Stimulated activated CD4-positive, alpha-beta T cell treated with anti-CD3 and anti-CD28 coated beads, Interleukin-4, amount 100 ng/mL, for 24 hours (primary cell): Measurements from ENCODE around the gene PLEKHA7.

Source experiments
- DNase-seq: peaks from one replicate; pipeline ENCODE4 v3.0.0-alpha.2; 2020

The PLEKHA7 gene

GRCh38 chr11:16784097-16784496, 230.1 kb downstream of the PLEKHA7 start:
- no peak for DNase-seq

- DNase-seq = no peak
These were observed 230.9 kb downstream of the PLEKHA7 start for GRCh38 chr11:16783321-16783801.

- no peak for DNase-seq
These were observed 232.0 kb downstream of the PLEKHA7 start for GRCh38 chr11:16781936-16782919.

DNA sequence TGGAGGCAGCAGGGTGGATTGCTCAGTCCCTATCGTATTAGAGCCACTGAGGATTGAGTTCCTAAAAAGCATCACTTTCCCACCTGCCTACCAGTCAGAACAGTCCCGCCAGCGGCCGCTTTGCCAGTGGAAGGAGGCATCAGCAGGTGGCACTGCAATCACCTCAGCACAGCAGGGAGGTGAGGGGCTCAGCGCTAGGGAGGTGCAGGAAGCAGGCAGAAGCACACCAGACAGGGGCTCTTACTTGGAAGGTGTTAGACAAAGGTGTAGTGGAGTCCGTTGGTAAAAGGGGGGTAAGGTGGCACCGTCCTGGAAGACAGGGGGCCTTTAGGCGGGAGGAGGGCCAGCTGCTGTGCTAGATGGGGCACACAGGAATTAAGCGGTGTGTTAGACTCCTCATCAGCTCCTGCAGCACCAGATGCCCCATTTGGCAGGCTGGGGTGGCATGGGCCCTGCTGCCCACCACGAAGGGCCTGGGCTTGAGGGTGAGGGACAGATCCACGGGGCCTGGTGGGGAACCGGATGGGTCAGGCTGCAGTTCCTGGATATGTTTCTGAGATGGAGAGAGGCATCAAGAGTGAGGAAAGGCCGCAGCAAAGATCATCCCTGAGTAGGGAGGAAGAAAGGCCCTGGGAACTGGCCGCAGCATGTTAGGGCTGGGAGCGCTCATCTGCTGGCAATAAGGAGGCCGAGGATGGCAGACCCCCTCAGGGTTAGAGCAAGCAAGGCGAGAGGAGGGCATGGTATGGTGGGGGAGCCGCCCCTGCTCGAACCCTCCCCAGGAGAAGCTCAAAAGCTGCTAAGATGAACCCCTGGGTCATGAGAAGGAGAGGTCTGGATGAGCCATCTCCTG, 233.3 kb downstream of the PLEKHA7 start:
- no peak for DNase-seq

GRCh38 chr11:16780146-16780545, 234.1 kb downstream of the PLEKHA7 start:
- DNase-seq = no peak

GRCh38 chr11:16779436-16779835, 234.8 kb downstream of the PLEKHA7 start:
- no peak for DNase-seq

DNA sequence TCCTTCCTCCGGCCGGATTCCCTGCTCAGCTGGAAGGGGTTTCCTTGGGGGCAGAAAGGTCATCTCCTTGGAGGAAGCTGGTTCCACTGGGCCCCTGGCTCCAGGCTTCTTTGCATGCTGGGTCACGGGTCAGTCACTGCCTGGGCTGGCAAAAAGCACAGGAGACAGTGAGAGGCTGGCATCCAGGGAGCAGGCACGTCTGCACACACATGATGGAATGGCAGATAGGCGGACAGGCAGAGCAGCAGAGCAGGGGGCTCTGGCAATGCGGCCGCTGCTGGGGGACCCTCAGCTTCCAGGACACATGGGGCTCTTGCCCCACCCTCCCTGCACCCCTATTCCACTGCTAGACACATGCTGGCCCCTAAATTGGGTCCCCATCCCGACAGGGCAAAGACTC, 235.3 kb downstream of the PLEKHA7 start:
- no peak for DNase-seq

DNA sequence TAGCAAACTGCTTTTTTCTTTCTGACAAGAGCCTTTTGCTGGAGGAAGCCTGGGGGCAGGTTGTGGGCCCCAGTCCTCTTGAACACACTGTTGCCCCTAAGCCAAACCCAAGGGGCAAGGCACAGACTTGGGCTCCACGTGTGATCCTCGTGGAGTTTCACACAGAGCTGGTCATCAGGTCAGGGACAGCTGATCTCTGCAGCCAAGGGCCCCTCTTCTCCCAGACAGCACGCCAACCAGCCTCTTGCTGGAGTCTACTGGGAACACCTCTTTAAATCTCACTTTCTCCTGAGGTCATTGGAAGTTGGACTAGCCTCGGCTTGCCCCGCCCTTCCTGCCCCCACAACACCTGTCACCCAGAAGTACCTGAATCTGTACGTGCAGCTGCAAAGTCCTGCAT, 235.9 kb downstream of the PLEKHA7 start:
- DNase-seq = no peak

- no peak for DNase-seq
These were observed 236.6 kb downstream of the PLEKHA7 start for GRCh38 chr11:16777613-16777975.

- no peak for DNase-seq
These were observed 237.3 kb downstream of the PLEKHA7 start for GRCh38 chr11:16776711-16777612.

- no peak for DNase-seq
These were observed 238.5 kb downstream of the PLEKHA7 start for GRCh38 chr11:16775614-16776283.

GRCh38 chr11:16774936-16775613, 239.1 kb downstream of the PLEKHA7 start:
- no peak for DNase-seq

- DNase-seq = no peak
These were observed 240.0 kb downstream of the PLEKHA7 start for GRCh38 chr11:16773981-16774935.

- DNase-seq = no peak
These were observed 242.1 kb downstream of the PLEKHA7 start for GRCh38 chr11:16772141-16772512.

DNA sequence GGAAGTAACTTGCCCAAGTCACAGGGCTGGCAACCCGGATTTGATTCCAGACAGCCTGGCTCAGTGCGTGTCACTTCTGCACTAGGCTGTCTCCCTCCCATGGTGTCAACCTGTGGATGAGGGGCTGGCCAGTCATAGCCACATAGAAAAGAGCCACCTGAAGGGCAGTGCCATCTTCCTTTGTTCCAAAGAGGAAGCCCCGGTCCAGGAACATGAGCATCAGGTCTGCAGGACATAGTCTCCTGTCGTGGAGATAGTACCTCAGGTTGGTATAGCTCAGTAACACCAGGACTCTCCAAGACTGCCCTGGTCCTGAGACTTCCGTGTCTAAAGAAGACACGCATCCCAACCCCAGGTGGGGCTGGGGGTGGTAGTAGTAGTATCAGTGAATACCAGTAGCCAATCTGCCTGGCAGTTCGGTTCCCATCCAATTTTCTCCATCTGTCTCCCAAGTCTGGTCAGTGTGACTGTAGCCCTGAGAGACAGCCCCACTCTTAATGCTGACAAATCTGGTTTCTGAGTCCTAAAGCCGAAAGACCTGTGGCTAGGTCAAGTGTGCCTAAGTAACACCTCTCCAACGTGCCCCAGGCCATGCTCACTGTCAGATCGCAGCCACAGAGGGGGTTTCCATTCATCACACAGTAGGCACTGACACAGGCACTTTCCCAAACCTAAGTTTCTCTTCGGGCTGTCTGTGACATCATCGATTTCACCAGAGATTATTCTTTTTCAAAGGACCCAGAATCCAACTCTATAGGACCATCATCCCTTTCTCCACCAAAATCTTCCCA, 242.7 kb downstream of the PLEKHA7 start:
- DNase-seq = no peak

DNA sequence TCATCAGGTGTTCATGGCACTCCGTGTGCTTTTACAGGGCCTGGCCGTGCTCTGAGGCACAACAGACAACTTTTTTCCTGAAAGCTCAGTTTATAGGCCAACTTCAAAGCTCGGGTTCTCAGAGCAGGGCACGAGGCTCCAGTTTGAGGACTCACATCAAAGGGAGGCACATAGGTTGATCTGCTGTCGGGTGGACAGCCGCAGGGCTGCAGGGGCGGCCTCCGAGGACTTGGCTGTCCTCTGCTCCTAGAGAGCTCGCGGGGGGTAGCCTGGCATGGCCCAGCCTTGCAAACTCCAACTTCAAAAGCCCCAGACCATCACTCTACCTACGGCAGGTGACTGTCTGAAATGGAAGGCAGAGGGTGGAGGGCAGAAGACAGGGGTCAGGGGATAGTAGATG, 244.2 kb downstream of the PLEKHA7 start:
- no peak for DNase-seq

DNA sequence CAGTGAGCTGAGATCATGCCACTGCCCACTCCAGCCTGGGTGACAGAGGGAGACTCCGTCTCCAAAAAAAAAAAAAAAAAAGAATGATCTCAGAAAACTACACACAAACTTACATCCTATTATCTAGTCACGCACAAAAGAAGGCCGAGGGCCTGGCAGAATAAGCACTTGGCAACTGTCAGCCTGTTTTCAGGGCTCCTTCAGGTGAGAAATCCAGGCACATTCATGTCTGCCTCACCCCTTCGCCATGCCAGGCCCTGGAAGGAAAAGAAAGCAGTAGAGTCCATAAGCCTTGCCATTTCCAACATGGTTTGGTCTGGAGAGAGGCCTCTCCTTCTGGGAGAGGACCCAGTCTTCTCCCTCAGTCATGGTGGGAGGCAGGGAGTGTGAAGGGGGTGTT, 244.8 kb downstream of the PLEKHA7 start:
- DNase-seq = no peak

DNA sequence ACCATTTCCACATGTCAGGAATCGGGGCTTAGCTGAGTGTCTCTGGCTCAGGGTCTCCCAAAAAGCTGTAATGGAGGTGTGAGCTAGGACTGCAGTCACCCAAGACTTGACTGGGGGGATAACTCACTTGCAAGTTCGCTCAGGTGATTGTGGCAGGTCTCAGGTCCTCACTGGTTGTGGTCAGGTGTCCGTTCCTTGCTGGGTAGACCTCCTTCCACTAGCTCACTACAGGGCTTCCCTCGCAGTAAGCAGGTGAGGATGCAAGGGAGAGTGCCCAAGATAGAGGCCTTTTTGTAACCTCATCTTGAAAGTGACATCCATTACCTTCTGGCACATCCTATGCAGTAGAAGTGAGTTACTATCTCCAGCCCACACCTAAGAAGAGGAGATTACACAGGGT, 246.3 kb downstream of the PLEKHA7 start:
- no peak for DNase-seq

GRCh38 chr11:16767137-16767536, 247.1 kb downstream of the PLEKHA7 start:
- DNase-seq = no peak
